K562 (cell line): ENCODE results near the gene GAB2. TPM values are rescaled to one million over a fixed set of nuclear protein-coding genes. Genes with fewer than 3 reads are reported as not detected.
A peak's percentile ranks its signal among the peaks of the same experiment; 100 is the strongest.

Experiments
- C11orf30 ChIP-seq: fragments of 450-650 bp; IDR thresholded peaks from 2 replicates; pipeline ENCODE4 v1.6.1; 2016; ENCODE audit warnings: low read depth, mild to moderate bottlenecking
- CEBPB ChIP-seq: fragments of 450-650 bp; IDR thresholded peaks from 2 replicates; pipeline ENCODE4 v1.6.1; 2016; ENCODE audit warnings: missing genetic modification characterization, missing compliant biosample characterization
- MAFF ChIP-seq: IDR thresholded peaks from 2 replicates; pipeline ENCODE4 v1.6.1; 2012; ENCODE audit warnings: low read length, improper control_type of control experiment
- NFE2L1 ChIP-seq: fragments of 450-650 bp; IDR thresholded peaks from 2 replicates; pipeline ENCODE4 v1.6.1; 2016; ENCODE audit warnings: missing genetic modification characterization, low read depth, mild to moderate bottlenecking, missing compliant biosample characterization, moderate library complexity, borderline replicate concordance
- WHSC1 ChIP-seq: IDR thresholded peaks from one replicate; pipeline ENCODE4 v1.6.1; 2012; ENCODE audit warnings: low read length, control low read depth, inconsistent platforms
- polyA plus RNA-seq, 8 experiments: library from polyadenylated mRNA; depleted of rRNA in 4 of 8; stranded (reverse) in 5 of 8; unstranded in 3 of 8; fragments of >200 nt; fragmentation: Nextera tagmentation in 2 of 8; fragmentation: Illumina TruSeq in 1 of 8; extraction: Ambion mirVana in 2 of 8; extraction: Trizol in 1 of 8; gene quantifications; 2 replicates each; pipeline versions ENCODE4 v1.2.1 to v1.2.3, GENCODE V29; 2011 to 2014; ENCODE audit warnings: inconsistent platforms in 1 of 8, missing spikeins in 1 of 8
- total RNA-seq, 7 experiments: library from RNA; depleted of rRNA in 6 of 7; stranded (reverse); fragments of >200 nt in 6 of 7; fragmentation: Illumina TruSeq in 2 of 7; extraction: Trizol in 2 of 7; gene quantifications; 2 replicates each; pipeline versions ENCODE4 v1.2.1 to v1.2.3, GENCODE V29; 2011 to 2021; ENCODE audit warnings: low replicate concordance in 1 of 7
- TF ChIP-seq, protein P1 (sequence below): sonication (generic); formaldehyde crosslinking; IDR thresholded peaks from 2 replicates; pipeline ENCODE4 v1.8.0; 2023; ENCODE audit warnings: mild to moderate bottlenecking, missing genetic modification reagents
- TF ChIP-seq, protein P2 (sequence below): IDR thresholded peaks from 3 replicates; pipeline ENCODE4 v1.6.1; 2011; ENCODE audit warnings: borderline replicate concordance, mild to moderate bottlenecking, moderate library complexity; ENCODE audit not compliant: insufficient read length; ENCODE audit errors: extremely low read depth

GAB2 gene
- total and polyA plus RNA-seq, 9 of the 15 experiments (the other 6 are each of a cell fraction or from before 2014, with no cell fraction given): 2.3 to 35.2 (median 16.1) TPM

DNA sequence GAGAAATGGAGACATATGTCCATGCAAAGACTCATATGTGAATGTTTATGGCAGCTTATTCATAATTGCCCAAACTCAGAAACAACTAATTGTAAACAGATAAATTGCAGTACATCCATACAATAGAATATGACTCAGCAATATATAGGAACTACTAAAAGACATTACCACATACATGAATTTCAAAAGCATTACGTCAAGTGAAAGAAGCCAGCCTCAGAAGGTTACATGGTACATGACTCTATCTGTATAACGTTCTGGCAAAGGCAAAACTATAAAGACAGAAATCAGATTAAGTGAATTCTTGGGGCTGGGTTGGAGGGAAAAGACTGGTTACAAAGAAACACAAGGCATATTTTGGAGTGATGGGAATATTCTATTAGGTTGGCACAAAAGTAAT lies 236.4 kb downstream of the GAB2 start (continued):
- TF ChIP-seq, protein P1, sequence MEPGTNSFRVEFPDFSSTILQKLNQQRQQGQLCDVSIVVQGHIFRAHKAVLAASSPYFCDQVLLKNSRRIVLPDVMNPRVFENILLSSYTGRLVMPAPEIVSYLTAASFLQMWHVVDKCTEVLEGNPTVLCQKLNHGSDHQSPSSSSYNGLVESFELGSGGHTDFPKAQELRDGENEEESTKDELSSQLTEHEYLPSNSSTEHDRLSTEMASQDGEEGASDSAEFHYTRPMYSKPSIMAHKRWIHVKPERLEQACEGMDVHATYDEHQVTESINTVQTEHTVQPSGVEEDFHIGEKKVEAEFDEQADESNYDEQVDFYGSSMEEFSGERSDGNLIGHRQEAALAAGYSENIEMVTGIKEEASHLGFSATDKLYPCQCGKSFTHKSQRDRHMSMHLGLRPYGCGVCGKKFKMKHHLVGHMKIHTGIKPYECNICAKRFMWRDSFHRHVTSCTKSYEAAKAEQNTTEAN (CRISPR knock-in tag): no peak
- TF ChIP-seq C11orf30 (peak; percentile 91), NFE2L1 (tag) (peak; percentile 87), MAFF (peak; percentile 88), CEBPB (tag) (0 out of 2 replicates have a peak, but pooled peaks have one; percentile 11), WHSC1 (no peak)
- TF ChIP-seq, protein P2, sequence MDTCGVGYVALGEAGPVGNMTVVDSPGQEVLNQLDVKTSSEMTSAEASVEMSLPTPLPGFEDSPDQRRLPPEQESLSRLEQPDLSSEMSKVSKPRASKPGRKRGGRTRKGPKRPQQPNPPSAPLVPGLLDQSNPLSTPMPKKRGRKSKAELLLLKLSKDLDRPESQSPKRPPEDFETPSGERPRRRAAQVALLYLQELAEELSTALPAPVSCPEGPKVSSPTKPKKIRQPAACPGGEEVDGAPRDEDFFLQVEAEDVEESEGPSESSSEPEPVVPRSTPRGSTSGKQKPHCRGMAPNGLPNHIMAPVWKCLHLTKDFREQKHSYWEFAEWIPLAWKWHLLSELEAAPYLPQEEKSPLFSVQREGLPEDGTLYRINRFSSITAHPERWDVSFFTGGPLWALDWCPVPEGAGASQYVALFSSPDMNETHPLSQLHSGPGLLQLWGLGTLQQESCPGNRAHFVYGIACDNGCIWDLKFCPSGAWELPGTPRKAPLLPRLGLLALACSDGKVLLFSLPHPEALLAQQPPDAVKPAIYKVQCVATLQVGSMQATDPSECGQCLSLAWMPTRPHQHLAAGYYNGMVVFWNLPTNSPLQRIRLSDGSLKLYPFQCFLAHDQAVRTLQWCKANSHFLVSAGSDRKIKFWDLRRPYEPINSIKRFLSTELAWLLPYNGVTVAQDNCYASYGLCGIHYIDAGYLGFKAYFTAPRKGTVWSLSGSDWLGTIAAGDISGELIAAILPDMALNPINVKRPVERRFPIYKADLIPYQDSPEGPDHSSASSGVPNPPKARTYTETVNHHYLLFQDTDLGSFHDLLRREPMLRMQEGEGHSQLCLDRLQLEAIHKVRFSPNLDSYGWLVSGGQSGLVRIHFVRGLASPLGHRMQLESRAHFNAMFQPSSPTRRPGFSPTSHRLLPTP: no peak
